OCI-LY1 (cell line): ENCODE results near the gene TNFAIP1.

Source experiments
- H2AFZ ChIP-seq: fragments of 200-600 bp; sonication (generic), shearing (Covaris generic); 2 replicates; pipeline ENCODE4 v1.6.0; 2014; ENCODE audit warnings: antibody characterized with exemption, mild to moderate bottlenecking, low read length
- H3F3A ChIP-seq: fragments of 200-600 bp; sonication (generic), shearing (Covaris generic); 2 replicates; pipeline ENCODE4 v1.6.0; 2014; ENCODE audit warnings: mild to moderate bottlenecking, antibody characterized with exemption, low read length, moderate library complexity; ENCODE audit not compliant: insufficient read depth
- H3K27ac ChIP-seq: fragments of 200-600 bp; sonication (generic); 2 replicates; pipeline ENCODE4 v1.5.1; 2014; ENCODE audit warnings: low read length, mixed run types, mild to moderate bottlenecking, low read depth; ENCODE audit not compliant: poor library complexity, severe bottlenecking
- H3K27me3 ChIP-seq: fragments of 200-600 bp; sonication (generic); 2 replicates; pipeline ENCODE4 v1.6.0; 2014; ENCODE audit warnings: antibody characterized with exemption, mild to moderate bottlenecking, low read length, moderate library complexity; ENCODE audit not compliant: insufficient read depth
- H3K36me3 ChIP-seq: fragments of 200-600 bp; sonication (generic); 2 replicates; pipeline ENCODE4 v1.6.1; 2014; ENCODE audit warnings: mild to moderate bottlenecking, antibody characterized with exemption, low read length, moderate library complexity, mixed read lengths; ENCODE audit not compliant: insufficient read depth
- H3K4me1 ChIP-seq: fragments of 200-600 bp; sonication (generic); 2 replicates; pipeline ENCODE4 v1.5.1; 2014; ENCODE audit warnings: mild to moderate bottlenecking, low read length, moderate library complexity; ENCODE audit not compliant: insufficient read depth, severe bottlenecking
- H3K4me2 ChIP-seq: fragments of 200-600 bp; sonication (generic), shearing (Covaris generic); 2 replicates; pipeline ENCODE4 v1.6.1; 2014; ENCODE audit warnings: low read length
- H3K4me3 ChIP-seq: fragments of 200-600 bp; sonication (generic); 2 replicates; pipeline ENCODE4 v1.5.1; 2014; ENCODE audit warnings: low read length, low read depth, mild to moderate bottlenecking, mixed read lengths; ENCODE audit not compliant: poor library complexity, severe bottlenecking
- H3K79me2 ChIP-seq: fragments of 200-600 bp; shearing (Covaris generic); 2 replicates; pipeline ENCODE4 v1.6.1; 2016; ENCODE audit warnings: mixed run types, low read length, mixed read lengths; ENCODE audit not compliant: insufficient read depth
- H3K9ac ChIP-seq: fragments of 200-600 bp; sonication (generic), shearing (Covaris generic); 2 replicates; pipeline ENCODE4 v1.6.1; 2014; ENCODE audit warnings: mild to moderate bottlenecking, low read length, mixed read lengths
- H3K9me2 ChIP-seq: fragments of 200-600 bp; sonication (generic), shearing (Covaris generic); 2 replicates; pipeline ENCODE4 v1.6.1; 2014; ENCODE audit warnings: low read depth, mild to moderate bottlenecking, low read length, mixed read lengths
- H3K9me3 ChIP-seq: fragments of 200-600 bp; shearing (Covaris generic); 2 replicates; pipeline ENCODE4 v1.6.1; 2014; ENCODE audit warnings: low read length, mixed read lengths
- H4K20me1 ChIP-seq: fragments of 200-600 bp; sonication (generic), shearing (Covaris generic); 2 replicates; pipeline ENCODE4 v1.6.0; 2016; ENCODE audit warnings: mild to moderate bottlenecking, low read length; ENCODE audit not compliant: insufficient read depth
- EZH2 ChIP-seq: fragments of 200-600 bp; sonication (generic), shearing (Covaris generic); IDR thresholded peaks from 2 replicates; pipeline ENCODE4 v1.8.0; 2017; ENCODE audit warnings: borderline replicate concordance, mixed run types, mild to moderate bottlenecking, antibody characterized with exemption, low read length, moderate library complexity, mixed read lengths
- TF ChIP-seq, protein P1 (sequence below): fragments of 200-600 bp; sonication (generic), shearing (Covaris generic); IDR thresholded peaks from 2 replicates; pipeline ENCODE4 v1.5.1; 2017; ENCODE audit warnings: mild to moderate bottlenecking, antibody characterized with exemption, low read length, moderate library complexity, mixed read lengths

The TNFAIP1 gene

GRCh38 chr17:28342313-28342712, 6.8 kb downstream of the TNFAIP1 start:
- H3K36me3 ChIP-seq = peaks cover 52% of the 10 kb centered on the region
- TF ChIP-seq EZH2 = no peak
- TF ChIP-seq, protein P1, sequence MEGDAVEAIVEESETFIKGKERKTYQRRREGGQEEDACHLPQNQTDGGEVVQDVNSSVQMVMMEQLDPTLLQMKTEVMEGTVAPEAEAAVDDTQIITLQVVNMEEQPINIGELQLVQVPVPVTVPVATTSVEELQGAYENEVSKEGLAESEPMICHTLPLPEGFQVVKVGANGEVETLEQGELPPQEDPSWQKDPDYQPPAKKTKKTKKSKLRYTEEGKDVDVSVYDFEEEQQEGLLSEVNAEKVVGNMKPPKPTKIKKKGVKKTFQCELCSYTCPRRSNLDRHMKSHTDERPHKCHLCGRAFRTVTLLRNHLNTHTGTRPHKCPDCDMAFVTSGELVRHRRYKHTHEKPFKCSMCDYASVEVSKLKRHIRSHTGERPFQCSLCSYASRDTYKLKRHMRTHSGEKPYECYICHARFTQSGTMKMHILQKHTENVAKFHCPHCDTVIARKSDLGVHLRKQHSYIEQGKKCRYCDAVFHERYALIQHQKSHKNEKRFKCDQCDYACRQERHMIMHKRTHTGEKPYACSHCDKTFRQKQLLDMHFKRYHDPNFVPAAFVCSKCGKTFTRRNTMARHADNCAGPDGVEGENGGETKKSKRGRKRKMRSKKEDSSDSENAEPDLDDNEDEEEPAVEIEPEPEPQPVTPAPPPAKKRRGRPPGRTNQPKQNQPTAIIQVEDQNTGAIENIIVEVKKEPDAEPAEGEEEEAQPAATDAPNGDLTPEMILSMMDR = no peak
- H3K9me2 ChIP-seq = no peaks in the 10 kb centered on the region
- no peaks in the 10 kb centered on the region for H3K9me3 ChIP-seq
- H3K4me3 ChIP-seq = no peak overlapping the region
- no peaks in the 10 kb centered on the region for H3K79me2 ChIP-seq
- H3F3A ChIP-seq = no peaks in the 10 kb centered on the region
- H2AFZ ChIP-seq = no peak overlapping the region
- no peaks in the 10 kb centered on the region for H3K27me3 ChIP-seq
- no peak overlapping the region for H3K9ac ChIP-seq
- no peak overlapping the region for H3K4me2 ChIP-seq
- peaks cover 12% of the 10 kb centered on the region for H3K4me1 ChIP-seq
- H4K20me1 ChIP-seq = no peaks in the 10 kb centered on the region
- H3K27ac ChIP-seq = peak overlapping the region; percentile 75

- peaks cover 12% of the 10 kb centered on the region for H3K4me1 ChIP-seq
- H4K20me1 ChIP-seq = no peaks in the 10 kb centered on the region
- no peak overlapping the region for H3K4me3 ChIP-seq
- TF ChIP-seq EZH2 = no peak
- TF ChIP-seq, protein P1 = no peak
- H3K9ac ChIP-seq = no peak overlapping the region; the same call in 1 of the 2 replicates
- no peaks in the 10 kb centered on the region for H3F3A ChIP-seq
- H3K4me2 ChIP-seq = 0 out of 2 replicates have a peak overlapping the region, but pooled peaks have one; percentile 14
- H3K36me3 ChIP-seq = peaks cover 64% of the 10 kb centered on the region
- H3K27ac ChIP-seq = peak overlapping the region; percentile 84
- no peaks in the 10 kb centered on the region for H3K27me3 ChIP-seq
- no peaks in the 10 kb centered on the region for H3K79me2 ChIP-seq
- H3K9me3 ChIP-seq = no peaks in the 10 kb centered on the region
- no peak overlapping the region for H2AFZ ChIP-seq
- H3K9me2 ChIP-seq = no peaks in the 10 kb centered on the region
Observed at GRCh38 chr17:28343491-28343932, 8.0 kb downstream of the TNFAIP1 start.

DNA sequence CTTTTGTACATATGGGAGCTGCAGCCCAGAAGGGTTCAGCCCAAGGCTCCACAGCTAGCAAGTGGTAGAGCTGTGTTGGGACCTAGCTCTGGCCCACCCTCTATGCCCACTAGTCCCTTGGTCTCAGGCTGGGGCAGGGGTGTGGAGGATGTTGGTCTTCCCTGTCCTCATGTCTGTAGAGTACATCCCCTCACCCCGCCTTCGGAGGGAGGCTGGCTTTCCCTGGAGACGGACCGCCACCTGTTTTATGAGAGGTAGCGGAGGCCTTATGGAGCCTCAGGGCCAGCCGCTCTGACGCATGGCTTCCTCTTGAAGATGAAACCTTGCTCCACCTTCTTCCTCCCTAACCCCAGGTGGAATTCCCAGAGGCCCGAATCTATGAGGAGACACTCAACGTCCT, 8.4 kb downstream of the TNFAIP1 start:
- 0 out of 2 replicates have a peak overlapping the region, but pooled peaks have one; percentile 14 for H3K4me2 ChIP-seq
- no peaks in the 10 kb centered on the region for H3K9me2 ChIP-seq
- no peaks in the 10 kb centered on the region for H3K9me3 ChIP-seq
- H2AFZ ChIP-seq = no peak overlapping the region
- TF ChIP-seq EZH2 = no peak
- TF ChIP-seq, protein P1 = no peak
- no peak overlapping the region for H3K4me3 ChIP-seq
- no peaks in the 10 kb centered on the region for H3K79me2 ChIP-seq
- H4K20me1 ChIP-seq = no peaks in the 10 kb centered on the region
- peaks cover 69% of the 10 kb centered on the region for H3K36me3 ChIP-seq
- no peak overlapping the region; the same call in 1 of the 2 replicates for H3K9ac ChIP-seq
- H3K27me3 ChIP-seq = no peaks in the 10 kb centered on the region
- peak overlapping the region; percentile 84 for H3K27ac ChIP-seq
- H3F3A ChIP-seq = no peaks in the 10 kb centered on the region
- H3K4me1 ChIP-seq = peaks cover 12% of the 10 kb centered on the region
